Cardiac fibroblast (primary cell): ENCODE data around the gene GFOD2.

Source experiments
- DNase-seq, 2 donors: peaks; one replicate each; pipeline versions ENCODE4 v3.0.0 to v3.0.0-alpha.2; 2010; ENCODE audit warnings: low read depth in 2 of 2
- H3K4me3 ChIP-seq, 2 donors: replicated peaks in 1 of 2; 1 replicate in 1 of 2; 2 replicates in 1 of 2; pipeline ENCODE4 v1.5.1; 2011; ENCODE audit warnings: low read depth in 2 of 2, low read length in 2 of 2, mild to moderate bottlenecking in 2 of 2, moderate library complexity in 1 of 2
- TF ChIP-seq, protein P1 (sequence below): IDR thresholded peaks from one replicate; pipeline ENCODE4 v1.5.1; 2011; ENCODE audit warnings: low read depth, mild to moderate bottlenecking, low read length, inconsistent platforms

Gene GFOD2

DNA sequence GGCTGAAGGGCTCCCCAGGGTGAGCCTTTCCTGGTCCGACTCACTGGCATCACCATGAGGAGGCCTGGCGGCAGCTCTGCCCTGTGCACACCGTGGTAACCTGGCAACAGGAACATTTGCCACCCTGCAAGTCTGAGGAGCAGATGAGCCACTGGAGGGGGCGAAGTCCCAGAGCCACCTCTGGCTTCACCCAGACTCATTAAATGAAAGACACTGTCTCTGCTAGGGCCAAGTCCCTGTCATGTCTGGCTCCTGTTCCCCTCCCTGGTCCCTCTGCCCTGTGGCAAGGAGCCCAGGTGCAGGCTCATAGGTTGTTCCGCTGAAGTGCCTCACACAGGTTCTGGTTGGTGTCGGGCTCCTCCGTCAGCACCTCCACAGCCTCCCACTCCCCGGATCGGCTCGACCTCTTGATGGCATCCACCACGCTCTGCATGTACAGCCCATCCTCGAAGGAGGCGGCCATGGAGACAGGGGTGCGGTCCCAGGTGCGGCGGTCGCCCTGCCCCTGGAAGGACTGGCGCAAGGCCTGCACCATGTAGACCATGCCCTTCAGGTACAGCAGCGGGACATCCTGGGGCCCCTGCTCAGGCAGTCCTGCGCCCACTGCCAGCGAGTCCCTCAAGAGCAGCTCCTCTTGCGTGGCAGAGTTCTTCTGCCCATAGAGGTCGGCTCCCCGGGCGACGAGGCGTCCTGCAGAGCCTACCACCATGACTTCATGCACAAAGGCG lies 44.1 kb downstream of the GFOD2 start:
- no peak for DNase-seq
- no peak overlapping the region for H3K4me3 ChIP-seq
- TF ChIP-seq, protein P1, sequence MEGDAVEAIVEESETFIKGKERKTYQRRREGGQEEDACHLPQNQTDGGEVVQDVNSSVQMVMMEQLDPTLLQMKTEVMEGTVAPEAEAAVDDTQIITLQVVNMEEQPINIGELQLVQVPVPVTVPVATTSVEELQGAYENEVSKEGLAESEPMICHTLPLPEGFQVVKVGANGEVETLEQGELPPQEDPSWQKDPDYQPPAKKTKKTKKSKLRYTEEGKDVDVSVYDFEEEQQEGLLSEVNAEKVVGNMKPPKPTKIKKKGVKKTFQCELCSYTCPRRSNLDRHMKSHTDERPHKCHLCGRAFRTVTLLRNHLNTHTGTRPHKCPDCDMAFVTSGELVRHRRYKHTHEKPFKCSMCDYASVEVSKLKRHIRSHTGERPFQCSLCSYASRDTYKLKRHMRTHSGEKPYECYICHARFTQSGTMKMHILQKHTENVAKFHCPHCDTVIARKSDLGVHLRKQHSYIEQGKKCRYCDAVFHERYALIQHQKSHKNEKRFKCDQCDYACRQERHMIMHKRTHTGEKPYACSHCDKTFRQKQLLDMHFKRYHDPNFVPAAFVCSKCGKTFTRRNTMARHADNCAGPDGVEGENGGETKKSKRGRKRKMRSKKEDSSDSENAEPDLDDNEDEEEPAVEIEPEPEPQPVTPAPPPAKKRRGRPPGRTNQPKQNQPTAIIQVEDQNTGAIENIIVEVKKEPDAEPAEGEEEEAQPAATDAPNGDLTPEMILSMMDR = no peak

GRCh38 chr16:67673712-67674580 lies 45.2 kb downstream of the GFOD2 start:
- H3K4me3 ChIP-seq = no peak overlapping the region
- TF ChIP-seq, protein P1 = no peak
- peak; percentile 39 to 88 for DNase-seq

GRCh38 chr16:67672739-67673662 lies 46.1 kb downstream of the GFOD2 start:
- TF ChIP-seq, protein P1 = peak; percentile 85
- DNase-seq = peak; percentile 80 to 84
- H3K4me3 ChIP-seq = no peak overlapping the region

DNA sequence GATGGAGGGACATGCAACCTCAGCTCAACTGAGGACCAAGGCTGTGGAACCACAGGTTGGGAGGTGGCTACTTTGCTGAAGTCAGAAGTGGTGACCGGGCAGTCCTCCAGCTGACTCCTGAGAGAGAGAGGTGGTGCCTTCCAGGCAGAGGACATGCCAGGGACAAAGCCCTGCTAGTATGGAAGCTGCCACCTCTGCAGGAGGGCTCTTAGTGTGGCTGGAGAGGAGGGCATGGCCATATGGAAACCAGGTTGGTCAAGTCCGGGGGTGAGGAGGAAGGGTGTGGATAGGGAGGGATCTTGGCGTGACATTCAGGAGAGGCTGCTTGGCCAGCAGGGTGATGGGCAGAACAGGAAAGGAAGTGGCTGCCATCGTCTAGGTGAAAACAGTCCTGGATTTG lies 46.8 kb downstream of the GFOD2 start:
- DNase-seq = no peak
- no peak overlapping the region for H3K4me3 ChIP-seq
- TF ChIP-seq, protein P1 = no peak

- DNase-seq = no peak
- H3K4me3 ChIP-seq = no peak overlapping the region
- TF ChIP-seq, protein P1 = no peak
Measured at GRCh38 chr16:67669499-67670101, 49.5 kb downstream of the GFOD2 start.
